Astrocyte (in vitro differentiated cells and primary cell): ENCODE measurements around the gene WNT7B.

ENCODE experiments used
- EZH2 ChIP-seq: IDR thresholded peaks from 2 replicates; pipeline ENCODE4 v1.6.1; 2012; ENCODE audit warnings: mild to moderate bottlenecking, low read length, inconsistent platforms; ENCODE audit not compliant: insufficient read depth
- TF ChIP-seq, protein P1 (sequence below): IDR thresholded peaks from 2 replicates; pipeline ENCODE4 v1.5.1; 2011; ENCODE audit warnings: low read depth, mild to moderate bottlenecking, inconsistent platforms, low read length, moderate library complexity; ENCODE audit not compliant: insufficient read depth

DNA sequence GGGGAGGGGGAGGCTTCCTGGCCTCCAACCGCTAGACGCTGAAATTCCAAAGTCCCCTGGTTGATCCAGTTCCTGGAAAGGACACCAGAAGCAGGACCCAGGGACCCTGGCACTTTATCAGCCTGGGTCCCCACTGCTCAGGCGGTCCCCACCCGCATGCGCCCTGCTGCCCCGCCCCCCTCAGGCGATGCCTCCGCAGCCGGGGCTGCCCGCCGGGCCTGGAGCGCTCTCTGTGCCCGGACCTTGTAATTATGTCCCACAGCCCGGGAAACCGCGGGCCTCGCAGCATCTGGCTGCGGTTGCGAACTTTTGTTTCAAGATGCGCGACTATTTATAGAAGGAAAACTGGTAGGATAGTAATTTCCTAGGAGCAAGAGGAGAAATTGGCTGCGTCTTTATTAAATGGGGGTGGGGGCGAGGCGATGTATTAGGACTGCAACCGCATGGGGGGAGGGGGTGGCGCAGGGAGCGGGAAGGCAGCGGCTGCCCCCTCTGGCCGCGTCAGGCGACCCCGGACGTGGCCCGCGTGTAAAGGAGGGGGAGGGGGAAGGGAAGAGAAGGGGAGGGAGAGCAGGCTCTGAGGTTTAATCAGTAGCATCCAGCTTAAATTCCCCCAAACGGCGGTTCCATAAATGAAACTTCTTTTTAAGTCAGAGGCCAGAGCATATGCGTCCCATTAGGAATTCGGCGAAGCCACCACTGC is 6.1 kb downstream of the WNT7B start:
- TF ChIP-seq, protein P1, sequence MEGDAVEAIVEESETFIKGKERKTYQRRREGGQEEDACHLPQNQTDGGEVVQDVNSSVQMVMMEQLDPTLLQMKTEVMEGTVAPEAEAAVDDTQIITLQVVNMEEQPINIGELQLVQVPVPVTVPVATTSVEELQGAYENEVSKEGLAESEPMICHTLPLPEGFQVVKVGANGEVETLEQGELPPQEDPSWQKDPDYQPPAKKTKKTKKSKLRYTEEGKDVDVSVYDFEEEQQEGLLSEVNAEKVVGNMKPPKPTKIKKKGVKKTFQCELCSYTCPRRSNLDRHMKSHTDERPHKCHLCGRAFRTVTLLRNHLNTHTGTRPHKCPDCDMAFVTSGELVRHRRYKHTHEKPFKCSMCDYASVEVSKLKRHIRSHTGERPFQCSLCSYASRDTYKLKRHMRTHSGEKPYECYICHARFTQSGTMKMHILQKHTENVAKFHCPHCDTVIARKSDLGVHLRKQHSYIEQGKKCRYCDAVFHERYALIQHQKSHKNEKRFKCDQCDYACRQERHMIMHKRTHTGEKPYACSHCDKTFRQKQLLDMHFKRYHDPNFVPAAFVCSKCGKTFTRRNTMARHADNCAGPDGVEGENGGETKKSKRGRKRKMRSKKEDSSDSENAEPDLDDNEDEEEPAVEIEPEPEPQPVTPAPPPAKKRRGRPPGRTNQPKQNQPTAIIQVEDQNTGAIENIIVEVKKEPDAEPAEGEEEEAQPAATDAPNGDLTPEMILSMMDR, result no peak
- TF ChIP-seq EZH2, result no peak
